ENCODE results near the gene ASIC3.

- no peak for TF ChIP-seq POLR2A (IDR thresholded peaks at IDR 0.05)
- no peak for TF ChIP-seq CTCF (IDR thresholded peaks at IDR 0.05)
These were observed 47.6 kb downstream of the ASIC3 start for GRCh38 chr7:151095828-151096475.

All from right lobe of liver (tissue), 4 donors.